HS-27A (cell line): ENCODE data around the gene GMPR.
"Not testable (repeated sequence)": the region's sequence is repeated elsewhere in the genome, so short reads cannot be mapped to it uniquely, and the experiment has no call there.

ENCODE experiments used
- DNase-seq: peaks from one replicate; pipeline ENCODE4 v3.0.0-alpha.2; 2012; ENCODE audit warnings: low read depth, missing footprints

GMPR gene

GRCh38 chr6:16248271-16248853, 10.0 kb downstream of the GMPR start:
- no peak for DNase-seq

- DNase-seq: no peak
Observed at GRCh38 chr6:16249971-16250370, 11.6 kb downstream of the GMPR start.

GRCh38 chr6:16251706-16252105, 13.3 kb downstream of the GMPR start:
- no peak for DNase-seq

GRCh38 chr6:16252686-16253299, 14.4 kb downstream of the GMPR start:
- no peak for DNase-seq

GRCh38 chr6:16253399-16254144, 15.2 kb downstream of the GMPR start:
- no peak for DNase-seq

GRCh38 chr6:16254535-16254934, 16.1 kb downstream of the GMPR start:
- DNase-seq: no peak

- DNase-seq: no peak
Observed at GRCh38 chr6:16256781-16257180, 18.4 kb downstream of the GMPR start.

GRCh38 chr6:16257999-16258708, 19.8 kb downstream of the GMPR start:
- DNase-seq: no peak

GRCh38 chr6:16258709-16259075, 20.3 kb downstream of the GMPR start:
- no peak for DNase-seq

GRCh38 chr6:16259604-16260003, 21.2 kb downstream of the GMPR start:
- not testable (repeated sequence) for DNase-seq

- DNase-seq: not testable (repeated sequence)
Observed at GRCh38 chr6:16260602-16261001, 22.2 kb downstream of the GMPR start.

GRCh38 chr6:16262773-16263172, 24.4 kb downstream of the GMPR start:
- not testable (repeated sequence) for DNase-seq

- not testable (repeated sequence) for DNase-seq
Observed at GRCh38 chr6:16263464-16264099, 25.2 kb downstream of the GMPR start.

- DNase-seq: no peak
Observed at GRCh38 chr6:16264785-16265184, 26.4 kb downstream of the GMPR start.

- no peak for DNase-seq
Observed at GRCh38 chr6:16265351-16266341, 27.3 kb downstream of the GMPR start.

- DNase-seq: no peak
Observed at GRCh38 chr6:16267428-16268263, 29.3 kb downstream of the GMPR start.

- not testable (repeated sequence) for DNase-seq
Observed at GRCh38 chr6:16269442-16270070, 31.2 kb downstream of the GMPR start.

GRCh38 chr6:16270178-16270794, 31.9 kb downstream of the GMPR start:
- DNase-seq: no peak

- no peak for DNase-seq
Observed at GRCh38 chr6:16271428-16271827, 33.0 kb downstream of the GMPR start.
